ENCODE measurements around the gene ZRANB1. TPM values are rescaled to one million over a fixed set of nuclear protein-coding genes. Genes with fewer than 3 reads are reported as not detected.

The ZRANB1 gene
- total RNA-seq, 1 donor from 2014 or later: 21.8 TPM

- H3K27ac Mint-ChIP-seq: no peak overlapping the region
- no peaks in the 10 kb centered on the region for H3K9me3 ChIP-seq (ENCODE audit: low read depth)
- no peak overlapping the region for H3K4me3 ChIP-seq
- H3K27me3 Mint-ChIP-seq (ENCODE audit: insufficient read depth, low read depth): peaks cover 2% of the 10 kb centered on the region
- peaks cover 6% of the 10 kb centered on the region for H3K36me3 ChIP-seq
- H3K9me3 Mint-ChIP-seq: no peaks in the 10 kb centered on the region
- no peak for DNase-seq (ENCODE audit: low spot score)
- no peak overlapping the region for H2AFZ ChIP-seq (replicated peaks)
- H3K79me2 ChIP-seq (ENCODE audit: low read depth): peaks cover 7% of the 10 kb centered on the region
- peaks cover 18% of the 10 kb centered on the region for H3K4me1 Mint-ChIP-seq
- H3F3A ChIP-seq (ENCODE audit: low read depth): peaks cover 27% of the 10 kb centered on the region
- TF ChIP-seq EZH2 (IDR thresholded peaks at IDR 0.05) (no peak), EZH2phosphoT487 (IDR thresholded peaks at IDR 0.05) (no peak), CTCF (IDR thresholded peaks at IDR 0.05) (no peak)
- H4K20me1 ChIP-seq (ENCODE audit: low read depth): peaks cover 33% of the 10 kb centered on the region
- no peak overlapping the region for H3K27ac ChIP-seq
- no peak overlapping the region for H3K9ac ChIP-seq
- H3K4me2 ChIP-seq: no peak overlapping the region
- no peak overlapping the region for H3K4me3 Mint-ChIP-seq
- peaks cover 35% of the 10 kb centered on the region for H3K36me3 Mint-ChIP-seq
- peaks cover 12% of the 10 kb centered on the region for H3K4me1 ChIP-seq
- H3K27me3 ChIP-seq: no peaks in the 10 kb centered on the region
These were observed 54.4 kb downstream of the ZRANB1 start for GRCh38 chr10:124996127-124996853.

- Mint-ChIP-seq H3K4me1 (peaks cover 23% of the 10 kb centered on the region), H3K9me3 (no peaks in the 10 kb centered on the region), H3K27me3 (ENCODE audit: insufficient read depth, low read depth) (peaks cover 2% of the 10 kb centered on the region), H3K27ac (no peak overlapping the region), H3K4me3 (no peak overlapping the region), H3K36me3 (peaks cover 31% of the 10 kb centered on the region)
- Histone ChIP-seq H4K20me1 (ENCODE audit: low read depth) (peaks cover 38% of the 10 kb centered on the region), H2AFZ (replicated peaks) (no peak overlapping the region), H3K9ac (no peak overlapping the region), H3K4me3 (no peak overlapping the region), H3K9me3 (ENCODE audit: low read depth) (no peaks in the 10 kb centered on the region), H3K4me2 (no peak overlapping the region), H3K79me2 (ENCODE audit: low read depth) (peaks cover 7% of the 10 kb centered on the region), H3K4me1 (peaks cover 15% of the 10 kb centered on the region), H3K36me3 (peaks cover 6% of the 10 kb centered on the region), H3F3A (ENCODE audit: low read depth) (peaks cover 28% of the 10 kb centered on the region), H3K27ac (no peak overlapping the region), H3K27me3 (no peaks in the 10 kb centered on the region)
- DNase-seq (ENCODE audit: low spot score): no peak
- TF ChIP-seq CTCF (IDR thresholded peaks at IDR 0.05) (no peak), EZH2 (IDR thresholded peaks at IDR 0.05) (no peak), EZH2phosphoT487 (IDR thresholded peaks at IDR 0.05) (no peak)
These were observed 54.9 kb downstream of the ZRANB1 start for GRCh38 chr10:124996854-124997215.

GRCh38 chr10:124997306-124997705 is 55.4 kb downstream of the ZRANB1 start:
- Histone ChIP-seq H3K27ac (no peak overlapping the region), H4K20me1 (ENCODE audit: low read depth) (peaks cover 41% of the 10 kb centered on the region), H3K27me3 (no peaks in the 10 kb centered on the region), H3K4me2 (no peak overlapping the region), H3K9ac (no peak overlapping the region), H3K4me3 (no peak overlapping the region), H3K9me3 (ENCODE audit: low read depth) (no peaks in the 10 kb centered on the region), H3K36me3 (peaks cover 2% of the 10 kb centered on the region), H3K79me2 (ENCODE audit: low read depth) (peaks cover 7% of the 10 kb centered on the region), H3K4me1 (peaks cover 15% of the 10 kb centered on the region), H3F3A (ENCODE audit: low read depth) (peaks cover 24% of the 10 kb centered on the region), H2AFZ (replicated peaks) (no peak overlapping the region)
- DNase-seq (ENCODE audit: low spot score): no peak
- H3K27ac Mint-ChIP-seq: no peak overlapping the region
- peaks cover 2% of the 10 kb centered on the region for H3K27me3 Mint-ChIP-seq (ENCODE audit: insufficient read depth, low read depth)
- no peaks in the 10 kb centered on the region for H3K9me3 Mint-ChIP-seq
- no peak for TF ChIP-seq EZH2 (IDR thresholded peaks at IDR 0.05)
- peaks cover 31% of the 10 kb centered on the region for H3K36me3 Mint-ChIP-seq
- peaks cover 24% of the 10 kb centered on the region for H3K4me1 Mint-ChIP-seq
- H3K4me3 Mint-ChIP-seq: no peak overlapping the region

All from neural progenitor cell (in vitro differentiated cells).